Keratinocyte (primary cell): ENCODE data around the gene TMC1. TPM values are rescaled to one million over a fixed set of nuclear protein-coding genes. Genes with fewer than 3 reads are reported as not detected.

Experiments used
- DNase-seq: peaks from one replicate; pipeline ENCODE4 v3.0.0-alpha.2; 2011; ENCODE audit warnings: low read depth, missing footprints, low spot score
- FAIRE-seq: peaks from 2 replicates; lab custom pipeline; 2011; peaks lifted over from hg19 to GRCh38; lab: Jason Lieb, UNC
- H2AFZ ChIP-seq: 2 replicates; pipeline ENCODE4 v1.6.0; 2012; ENCODE audit warnings: low read length, control low read depth, inconsistent platforms; ENCODE audit not compliant: control insufficient read depth
- H3K27ac ChIP-seq: 2 replicates; pipeline ENCODE4 v1.5.1; 2011; ENCODE audit warnings: low read length; ENCODE audit not compliant: control insufficient read depth, insufficient read depth
- H3K27me3 ChIP-seq: 3 replicates; pipeline ENCODE4 v1.6.0; 2011; ENCODE audit warnings: low read length; ENCODE audit not compliant: control insufficient read depth, insufficient read depth; ENCODE audit errors: extremely low read depth
- H3K36me3 ChIP-seq, 2 experiments: 2 replicates in 1 of 2; 3 replicates in 1 of 2; pipeline ENCODE4 v1.5.1; 2011; ENCODE audit warnings: low read length in 2 of 2, mild to moderate bottlenecking in 1 of 2; ENCODE audit not compliant: control insufficient read depth in 2 of 2, insufficient read depth in 2 of 2; ENCODE audit errors: extremely low read depth in 1 of 2
- H3K4me1 ChIP-seq: 3 replicates; pipeline ENCODE4 v1.5.1; 2011; ENCODE audit warnings: low read length; ENCODE audit not compliant: control insufficient read depth, insufficient read depth; ENCODE audit errors: extremely low read depth
- H3K4me2 ChIP-seq: 3 replicates; pipeline ENCODE4 v1.6.0; 2011; ENCODE audit warnings: low read depth, low read length; ENCODE audit not compliant: control insufficient read depth, insufficient read depth; ENCODE audit errors: extremely low read depth
- H3K4me3 ChIP-seq, 3 experiments: fragments of 200-600 bp in 1 of 3; sonication (generic) in 1 of 3; 2 replicates in 2 of 3; 3 replicates in 1 of 3; pipeline ENCODE4 v1.5.1; 2011 to 2016; ENCODE audit warnings: low read length in 3 of 3, mild to moderate bottlenecking in 3 of 3, control low read depth in 2 of 3, inconsistent platforms in 1 of 3, low read depth in 1 of 3, mixed read lengths in 1 of 3, mixed run types in 1 of 3, moderate library complexity in 1 of 3; ENCODE audit not compliant: control insufficient read depth in 2 of 3, insufficient read depth in 2 of 3; ENCODE audit errors: extremely low read depth in 1 of 3
- H3K79me2 ChIP-seq: 2 replicates; pipeline ENCODE4 v1.6.0; 2012; ENCODE audit warnings: low read length; ENCODE audit not compliant: control insufficient read depth, insufficient read depth
- H3K9ac ChIP-seq: 3 replicates; pipeline ENCODE4 v1.6.0; 2011; ENCODE audit warnings: low read length; ENCODE audit not compliant: control insufficient read depth, insufficient read depth; ENCODE audit errors: extremely low read depth
- H3K9me1 ChIP-seq: 3 replicates; pipeline ENCODE4 v1.6.0; 2011; ENCODE audit warnings: low read length; ENCODE audit not compliant: control insufficient read depth, insufficient read depth; ENCODE audit errors: extremely low read depth
- H3K9me3 ChIP-seq: 2 replicates; pipeline ENCODE4 v1.5.1; 2012; ENCODE audit warnings: low read depth, low read length; ENCODE audit not compliant: control insufficient read depth
- H4K20me1 ChIP-seq: 3 replicates; pipeline ENCODE4 v1.6.0; 2011; ENCODE audit warnings: low read length; ENCODE audit not compliant: control insufficient read depth, insufficient read depth; ENCODE audit errors: extremely low read depth
- EZH2 ChIP-seq: IDR thresholded peaks from one replicate; pipeline ENCODE4 v1.6.1; 2012; ENCODE audit warnings: inconsistent platforms, mild to moderate bottlenecking, low read length, moderate library complexity
- dilution Hi-C: fragments of 300-500 bp; cut with MboI; formaldehyde crosslinking; loops from one replicate; pipeline ENCODE4 v1.7.0; 2020; ENCODE audit warnings: low sequenced_read_pairs; ENCODE audit not compliant: extremely low pct_ligation_motif_present
- polyA plus RNA-seq, 5 experiments: library from polyadenylated mRNA; depleted of rRNA in 3 of 5; stranded (reverse) in 3 of 5; stranded (forward) in 1 of 5; unstranded in 1 of 5; fragments of >200 nt; gene quantifications; 1 replicate in 1 of 5; 2 replicates in 3 of 5; 3 replicates in 1 of 5; pipeline versions ENCODE4 v1.2.1 to v1.2.3, GENCODE V29; 2011 to 2012; ENCODE audit warnings: missing spikeins in 2 of 5, low read depth in 1 of 5, low replicate concordance in 1 of 5
- TF ChIP-seq, protein P1 (sequence below), 3 experiments: IDR thresholded peaks in 1 of 3; conservative IDR thresholded peaks in 1 of 3; optimal IDR thresholded peaks in 1 of 3; 2 replicates in 2 of 3; 3 replicates in 1 of 3; pipeline versions ENCODE3 to v1.5.1; 2011; ENCODE audit warnings: low read length in 3 of 3, mild to moderate bottlenecking in 3 of 3, moderate library complexity in 2 of 3, control low read depth in 1 of 3, inconsistent platforms in 1 of 3; ENCODE audit not compliant: insufficient read depth in 2 of 3; ENCODE audit errors: extremely low read depth in 1 of 3

TMC1 gene
- polyA plus RNA-seq, 1 donor (not counting 4 experiments of a cell fraction or from before 2014, with no cell fraction given): 0.05 TPM

DNA sequence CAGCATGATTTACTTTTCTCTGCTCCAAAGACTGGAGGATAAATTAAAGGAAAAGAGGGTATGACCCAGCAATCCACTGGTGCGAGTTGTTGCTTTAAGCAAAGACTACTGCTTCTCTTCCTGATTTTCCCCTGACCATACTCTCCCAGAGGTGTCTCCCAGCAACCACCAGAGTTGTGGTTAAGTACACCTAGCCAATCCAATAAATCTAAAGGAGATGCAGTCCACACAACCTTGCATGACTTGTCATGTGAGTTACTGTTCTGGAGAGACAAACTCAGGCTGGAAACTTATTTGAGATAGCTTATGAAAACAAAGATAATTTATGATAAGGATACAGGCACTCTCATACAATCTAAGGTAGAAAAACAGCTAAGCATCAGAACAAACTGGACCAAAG lies 11.9 kb downstream of the TMC1 start:
- no peaks in the 10 kb centered on the region for H3K9me1 ChIP-seq
- H3K36me3 ChIP-seq: no peaks in the 10 kb centered on the region
- no peaks in the 10 kb centered on the region for H3K4me1 ChIP-seq
- no peak overlapping the region for H3K4me2 ChIP-seq
- H3K79me2 ChIP-seq: no peaks in the 10 kb centered on the region
- H3K27ac ChIP-seq: no peak overlapping the region
- no peak overlapping the region for H3K4me3 ChIP-seq
- FAIRE-seq (no peak), DNase-seq (no peak)
- H3K9me3 ChIP-seq: no peaks in the 10 kb centered on the region
- H2AFZ ChIP-seq: no peak overlapping the region
- dilution Hi-C loops: no loop called here
- no peak overlapping the region for H3K9ac ChIP-seq
- no peaks in the 10 kb centered on the region for H3K27me3 ChIP-seq
- TF ChIP-seq, protein P1, sequence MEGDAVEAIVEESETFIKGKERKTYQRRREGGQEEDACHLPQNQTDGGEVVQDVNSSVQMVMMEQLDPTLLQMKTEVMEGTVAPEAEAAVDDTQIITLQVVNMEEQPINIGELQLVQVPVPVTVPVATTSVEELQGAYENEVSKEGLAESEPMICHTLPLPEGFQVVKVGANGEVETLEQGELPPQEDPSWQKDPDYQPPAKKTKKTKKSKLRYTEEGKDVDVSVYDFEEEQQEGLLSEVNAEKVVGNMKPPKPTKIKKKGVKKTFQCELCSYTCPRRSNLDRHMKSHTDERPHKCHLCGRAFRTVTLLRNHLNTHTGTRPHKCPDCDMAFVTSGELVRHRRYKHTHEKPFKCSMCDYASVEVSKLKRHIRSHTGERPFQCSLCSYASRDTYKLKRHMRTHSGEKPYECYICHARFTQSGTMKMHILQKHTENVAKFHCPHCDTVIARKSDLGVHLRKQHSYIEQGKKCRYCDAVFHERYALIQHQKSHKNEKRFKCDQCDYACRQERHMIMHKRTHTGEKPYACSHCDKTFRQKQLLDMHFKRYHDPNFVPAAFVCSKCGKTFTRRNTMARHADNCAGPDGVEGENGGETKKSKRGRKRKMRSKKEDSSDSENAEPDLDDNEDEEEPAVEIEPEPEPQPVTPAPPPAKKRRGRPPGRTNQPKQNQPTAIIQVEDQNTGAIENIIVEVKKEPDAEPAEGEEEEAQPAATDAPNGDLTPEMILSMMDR (optimal IDR thresholded peaks at IDR 0.05 in 1 of 3, IDR thresholded peaks at IDR 0.05 in 1 of 3, conservative IDR thresholded peaks at IDR 0.05 in 1 of 3; ENCODE audit: extremely low read depth in 1 of 3, insufficient read depth in 2 of 3, low read length in 3 of 3): no peak
- TF ChIP-seq EZH2: no peak
- H4K20me1 ChIP-seq: no peaks in the 10 kb centered on the region

DNA sequence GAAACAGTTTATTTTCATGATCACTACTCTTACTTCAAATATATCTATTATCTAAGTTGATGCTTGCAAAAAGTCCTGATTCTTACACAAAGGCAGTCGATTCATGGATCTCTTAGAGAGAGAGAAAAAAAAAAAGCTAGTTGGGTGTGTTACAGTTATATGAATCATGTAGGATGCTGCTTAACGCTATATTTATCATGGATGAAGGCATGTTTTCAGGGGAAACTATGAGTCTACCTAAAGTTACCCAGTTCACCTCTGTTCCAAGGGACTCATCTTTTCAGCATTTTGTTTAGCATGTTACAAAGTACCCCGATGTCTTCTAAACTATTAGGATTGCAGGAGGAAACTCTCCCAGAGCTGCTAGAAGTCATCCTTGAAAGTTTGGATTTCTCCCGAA lies 13.5 kb downstream of the TMC1 start:
- H3K27ac ChIP-seq: no peak overlapping the region
- no peaks in the 10 kb centered on the region for H3K36me3 ChIP-seq
- H3K4me3 ChIP-seq: no peak overlapping the region
- no peaks in the 10 kb centered on the region for H3K79me2 ChIP-seq
- H4K20me1 ChIP-seq: no peaks in the 10 kb centered on the region
- dilution Hi-C loops: no loop called here
- TF ChIP-seq, protein P1 (optimal IDR thresholded peaks at IDR 0.05 in 1 of 3, IDR thresholded peaks at IDR 0.05 in 1 of 3, conservative IDR thresholded peaks at IDR 0.05 in 1 of 3; ENCODE audit: extremely low read depth in 1 of 3, insufficient read depth in 2 of 3, low read length in 3 of 3): no peak
- no peak for TF ChIP-seq EZH2
- peaks cover 9% of the 10 kb centered on the region for H3K4me1 ChIP-seq
- no peaks in the 10 kb centered on the region for H3K27me3 ChIP-seq
- no peaks in the 10 kb centered on the region for H3K9me1 ChIP-seq
- no peak overlapping the region for H2AFZ ChIP-seq
- no peak overlapping the region for H3K4me2 ChIP-seq
- DNase-seq (no peak), FAIRE-seq (no peak)
- H3K9me3 ChIP-seq: no peaks in the 10 kb centered on the region
- H3K9ac ChIP-seq: no peak overlapping the region
